Esophagus (tissue), 2 donors: ENCODE data around the gene SGMS1. TPM values are rescaled to one million over a fixed set of nuclear protein-coding genes. Genes with fewer than 3 reads are reported as not detected.
"Not testable (repeated sequence)": the region's sequence is repeated elsewhere in the genome, so short reads cannot be mapped to it uniquely, and the experiment has no call there.

Experiments
- H3K27ac ChIP-seq, 2 donors: one replicate each; pipeline ENCODE4 v1.5.1; 2013; ENCODE audit warnings: low read depth in 2 of 2, mild to moderate bottlenecking in 2 of 2, inconsistent platforms in 1 of 2, low read length in 1 of 2, moderate library complexity in 1 of 2
- H3K27me3 ChIP-seq, 2 donors: one replicate each; pipeline ENCODE4 v1.6.1; 2013; ENCODE audit warnings: low read length in 2 of 2, control low read depth in 1 of 2, mild to moderate bottlenecking in 1 of 2; ENCODE audit not compliant: insufficient read depth in 2 of 2, control insufficient read depth in 1 of 2
- H3K36me3 ChIP-seq, 2 donors: one replicate each; pipeline ENCODE4 v1.6.1; 2013; ENCODE audit warnings: low read length in 1 of 2; ENCODE audit not compliant: control insufficient read depth in 2 of 2, insufficient read depth in 2 of 2
- H3K4me1 ChIP-seq, 2 donors: one replicate each; pipeline ENCODE4 v1.6.1; 2013; ENCODE audit warnings: low read length in 1 of 2; ENCODE audit not compliant: control insufficient read depth in 2 of 2, insufficient read depth in 2 of 2
- H3K4me3 ChIP-seq, 2 donors: one replicate each; pipeline ENCODE4 v1.5.1; 2013; ENCODE audit warnings: low read length in 2 of 2, mild to moderate bottlenecking in 2 of 2, low read depth in 1 of 2, moderate library complexity in 1 of 2
- H3K9me3 ChIP-seq, 2 donors: one replicate each; pipeline ENCODE4 v1.6.1; 2013; ENCODE audit warnings: mild to moderate bottlenecking in 2 of 2, low read depth in 1 of 2, low read length in 1 of 2, moderate library complexity in 1 of 2; ENCODE audit not compliant: control insufficient read depth in 2 of 2, insufficient read depth in 1 of 2
- WGBS, 2 donors: extraction: QIAGEN DNeasy Blood & Tissue Kit; methylation state at CpG; one replicate each; pipeline ENCODE4 v1.1.7; 2013; 5-methylcytosine and 5-hydroxymethylcytosine counted together
- polyA plus RNA-seq, 2 donors: library from polyadenylated mRNA; stranded (reverse); fragments of 200-250 nt; gene quantifications; one replicate each; pipeline ENCODE4 v1.2.3, GENCODE V29; 2013
- donor health status: healthy with polysubstance abuse.
- donor health status: Bipolar disorder and iron deficiency.

Gene SGMS1
- polyA plus RNA-seq, 2 donors: 5.4 to 7.9 TPM

DNA sequence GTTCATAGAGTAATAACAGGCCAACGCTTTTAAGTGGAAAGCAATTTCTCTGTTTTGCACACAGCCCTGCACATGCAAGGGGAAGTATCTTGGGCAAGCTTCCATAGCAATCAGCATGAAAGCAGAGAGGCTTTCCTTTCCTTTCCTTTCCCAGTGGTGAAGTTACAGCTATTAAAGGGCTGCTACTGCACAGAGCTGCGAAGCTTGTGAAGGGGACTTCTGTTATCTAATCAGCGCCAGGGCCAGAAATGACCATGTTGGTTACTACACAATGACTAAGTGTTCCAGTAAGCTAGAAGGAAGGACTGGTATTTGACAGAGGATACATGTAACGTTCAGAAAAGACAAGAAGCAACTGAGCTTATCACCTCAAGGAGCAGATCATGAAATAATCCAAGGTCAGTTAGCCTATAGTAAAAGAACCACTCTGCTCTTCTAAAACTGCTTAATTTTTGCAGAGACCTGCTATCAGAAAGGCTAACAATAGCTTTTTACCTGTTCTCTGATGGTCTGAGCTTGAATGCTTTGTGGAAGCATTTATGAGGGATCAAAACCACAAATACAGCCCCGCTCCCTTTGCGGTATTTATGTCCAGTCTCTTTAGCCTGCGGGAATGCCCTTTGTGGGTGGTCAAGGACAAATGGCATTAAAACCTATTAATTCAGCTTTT, 45.9 kb downstream of the SGMS1 start:
- no peaks in the 10 kb centered on the region for H3K9me3 ChIP-seq
- no peaks in the 10 kb centered on the region for H3K27me3 ChIP-seq
- H3K27ac ChIP-seq: no peak overlapping the region
- 56 to 66% methylated on average over 7 of the region's 7 CpGs for WGBS, 2 donors
- H3K36me3 ChIP-seq: no peaks in the 10 kb centered on the region
- H3K4me3 ChIP-seq: no peak overlapping the region
- H3K4me1 ChIP-seq: peaks cover 0 to 2% of the 10 kb centered on the region in 2 donors

DNA sequence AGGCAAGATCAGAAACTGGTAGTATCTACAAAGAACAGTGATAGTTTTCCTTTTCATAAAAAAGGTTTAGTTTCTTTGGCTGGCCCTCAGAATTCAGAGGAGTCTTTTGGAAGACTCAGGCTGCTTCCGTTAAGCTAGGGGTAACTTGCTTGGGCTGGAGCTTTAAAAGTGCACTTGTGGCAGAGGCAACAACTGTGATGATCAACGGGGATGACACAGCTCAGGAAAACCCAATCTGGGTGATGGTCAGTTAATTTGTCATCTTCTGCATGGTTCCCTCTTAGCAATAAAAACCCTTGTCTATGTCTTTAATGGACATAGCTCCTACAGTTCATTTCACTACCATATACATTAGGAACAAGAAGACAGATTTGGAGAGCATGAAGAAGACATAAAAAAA, 46.7 kb downstream of the SGMS1 start:
- no peak overlapping the region for H3K27ac ChIP-seq
- H3K9me3 ChIP-seq: no peaks in the 10 kb centered on the region
- peaks cover 0 to 2% of the 10 kb centered on the region in 2 donors for H3K4me1 ChIP-seq
- H3K36me3 ChIP-seq: no peaks in the 10 kb centered on the region
- 80 to 85% methylated on average over 2 of the region's 2 CpGs for WGBS, 2 donors
- H3K4me3 ChIP-seq: no peak overlapping the region
- H3K27me3 ChIP-seq: no peaks in the 10 kb centered on the region

DNA sequence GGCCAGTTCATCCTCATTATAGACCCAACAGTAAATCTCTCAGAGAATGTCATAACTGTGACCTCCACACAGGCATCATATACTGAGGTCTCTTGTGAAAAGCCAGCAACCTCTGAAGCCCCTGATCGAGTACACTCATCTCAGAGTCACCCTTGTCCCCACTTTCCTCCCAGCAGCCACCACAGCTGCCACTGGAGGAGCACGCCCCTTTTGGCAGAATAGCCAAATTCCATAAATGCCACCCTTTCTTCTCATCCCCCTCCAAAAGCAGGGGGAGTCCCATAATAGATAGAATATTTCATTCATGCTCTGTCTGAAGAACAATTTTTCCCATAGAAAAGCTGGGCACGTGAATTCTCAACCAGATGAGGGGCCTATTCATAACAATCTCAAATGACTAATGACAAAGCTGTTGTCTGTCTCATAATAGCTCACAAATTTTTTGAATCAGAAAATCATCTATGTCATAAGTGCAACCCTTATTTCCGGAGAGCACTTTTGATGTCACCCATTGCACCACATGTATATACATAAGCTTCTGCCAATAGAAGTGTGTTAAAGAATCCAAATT, 47.4 kb downstream of the SGMS1 start:
- H3K36me3 ChIP-seq: no peaks in the 10 kb centered on the region
- no peak overlapping the region for H3K27ac ChIP-seq
- peaks cover 0 to 2% of the 10 kb centered on the region in 2 donors for H3K4me1 ChIP-seq
- no peaks in the 10 kb centered on the region for H3K9me3 ChIP-seq
- no peak overlapping the region for H3K4me3 ChIP-seq
- H3K27me3 ChIP-seq: no peaks in the 10 kb centered on the region
- WGBS, 2 donors: 73 to 76% methylated on average over 4 of the region's 4 CpGs

DNA sequence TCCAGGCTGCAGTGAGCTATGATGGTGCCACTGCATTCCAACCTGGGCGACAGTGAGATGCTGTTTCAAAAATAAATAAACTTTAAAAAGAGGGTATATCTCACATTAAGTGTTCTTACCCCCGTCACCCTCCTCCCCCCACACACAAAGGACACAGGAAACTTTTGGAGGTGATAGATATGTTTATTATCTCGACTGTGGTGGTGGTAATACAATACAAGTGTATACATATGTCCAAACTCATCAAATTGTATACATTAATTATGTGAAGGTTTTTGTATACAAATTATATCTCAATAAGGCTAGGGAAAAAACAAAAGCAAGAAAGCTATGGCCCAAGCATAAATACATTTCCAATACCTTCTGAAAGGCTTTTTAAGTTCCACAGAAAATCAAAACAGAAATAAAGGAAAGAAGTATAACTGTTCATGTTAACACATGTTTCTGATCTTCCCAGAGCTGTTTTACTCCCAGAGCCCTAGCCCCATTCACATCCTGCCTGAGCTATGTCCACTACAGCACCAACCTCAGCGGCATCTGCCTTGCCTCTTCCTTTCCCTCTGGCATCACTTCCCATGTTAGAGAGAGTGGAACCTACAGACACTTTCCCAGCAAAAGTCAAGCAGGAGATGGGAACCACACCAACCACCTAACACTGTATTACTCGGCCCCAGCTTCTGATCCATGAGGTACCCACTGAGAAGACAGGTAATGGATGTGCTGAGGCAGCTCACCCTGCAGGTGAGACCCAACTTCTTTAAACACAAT, 48.1 kb downstream of the SGMS1 start:
- Histone ChIP-seq H3K9me3 (no peaks in the 10 kb centered on the region), H3K4me1 (no peaks in the 10 kb centered on the region), H3K36me3 (no peaks in the 10 kb centered on the region), H3K4me3 (no peak overlapping the region), H3K27me3 (no peaks in the 10 kb centered on the region), H3K27ac (no peak overlapping the region)
- WGBS, 2 donors: 85 to 87% methylated on average over 5 of the region's 5 CpGs

DNA sequence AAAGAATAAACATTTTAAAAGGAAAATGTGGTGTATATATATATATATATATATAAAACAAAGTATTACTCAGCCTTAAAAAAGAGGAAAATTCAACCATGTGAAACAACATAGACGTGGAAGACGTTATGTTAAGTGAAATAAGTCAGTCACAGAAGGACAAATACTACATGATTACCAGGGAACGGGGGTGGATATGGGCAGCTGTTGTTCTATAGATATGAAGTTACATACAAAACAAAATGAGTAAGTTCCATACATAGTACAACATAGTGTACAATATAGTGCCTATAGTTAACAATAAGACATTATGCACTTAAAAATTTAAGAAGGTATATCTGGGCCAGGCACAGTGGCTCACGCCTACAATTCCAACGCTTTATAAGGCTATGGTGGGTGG, 48.8 kb downstream of the SGMS1 start:
- no peak overlapping the region for H3K4me3 ChIP-seq
- H3K4me1 ChIP-seq: no peaks in the 10 kb centered on the region
- no peak overlapping the region for H3K27ac ChIP-seq
- no peaks in the 10 kb centered on the region for H3K27me3 ChIP-seq
- no peaks in the 10 kb centered on the region for H3K36me3 ChIP-seq
- H3K9me3 ChIP-seq: no peaks in the 10 kb centered on the region
- WGBS, 2 donors: 97 to 98% methylated on average over 5 of the region's 5 CpGs

DNA sequence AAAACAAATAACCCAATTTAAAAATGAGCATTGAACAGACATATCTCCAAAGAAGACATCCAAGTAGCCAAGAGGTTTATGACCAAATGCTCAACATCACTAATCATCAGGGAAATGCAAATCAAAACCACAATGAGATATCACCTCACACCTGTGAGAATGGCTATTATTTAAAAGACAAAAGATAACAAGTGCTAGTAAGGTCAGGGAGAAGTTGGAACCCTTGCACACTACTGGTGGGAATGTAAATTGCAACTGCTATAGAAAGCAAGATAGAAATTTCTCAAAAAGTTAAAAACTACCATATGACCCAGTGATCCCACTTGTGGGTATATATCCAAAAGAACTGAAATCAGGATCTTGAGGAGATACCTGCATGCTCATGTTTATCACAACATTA, 49.5 kb downstream of the SGMS1 start:
- H3K27ac ChIP-seq: no peak overlapping the region
- H3K4me3 ChIP-seq: no peak overlapping the region
- H3K9me3 ChIP-seq: no peaks in the 10 kb centered on the region
- no peaks in the 10 kb centered on the region for H3K4me1 ChIP-seq
- H3K36me3 ChIP-seq: no peaks in the 10 kb centered on the region
- H3K27me3 ChIP-seq: no peaks in the 10 kb centered on the region

DNA sequence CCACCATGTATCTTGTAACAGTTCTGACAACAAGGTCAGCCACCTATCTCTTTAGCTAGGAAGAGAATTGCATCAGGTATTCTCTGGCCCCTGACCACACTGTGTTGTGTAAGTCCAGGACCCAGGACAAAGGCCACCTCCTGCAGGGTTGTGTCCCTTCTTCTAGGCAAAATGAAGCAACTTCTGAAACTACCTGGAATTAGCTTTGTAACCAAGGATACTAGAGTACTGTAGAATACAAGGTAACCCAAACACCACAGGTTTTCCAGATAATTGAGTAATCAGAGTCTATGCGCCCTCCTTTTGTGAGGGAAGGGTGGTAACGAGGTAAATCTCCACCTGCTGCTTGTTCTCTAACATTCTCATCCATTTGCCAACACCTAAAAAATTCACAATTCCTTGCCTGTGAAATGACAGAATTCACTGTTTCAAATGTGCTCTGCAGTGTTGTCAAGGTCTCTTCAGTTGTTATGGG, 51.7 kb downstream of the SGMS1 start:
- 69 to 80% methylated on average over 2 of the region's 2 CpGs for WGBS, 2 donors
- no peaks in the 10 kb centered on the region for H3K9me3 ChIP-seq
- no peak overlapping the region for H3K4me3 ChIP-seq
- H3K4me1 ChIP-seq: no peaks in the 10 kb centered on the region
- H3K36me3 ChIP-seq: no peaks in the 10 kb centered on the region
- no peaks in the 10 kb centered on the region for H3K27me3 ChIP-seq
- no peak overlapping the region for H3K27ac ChIP-seq

DNA sequence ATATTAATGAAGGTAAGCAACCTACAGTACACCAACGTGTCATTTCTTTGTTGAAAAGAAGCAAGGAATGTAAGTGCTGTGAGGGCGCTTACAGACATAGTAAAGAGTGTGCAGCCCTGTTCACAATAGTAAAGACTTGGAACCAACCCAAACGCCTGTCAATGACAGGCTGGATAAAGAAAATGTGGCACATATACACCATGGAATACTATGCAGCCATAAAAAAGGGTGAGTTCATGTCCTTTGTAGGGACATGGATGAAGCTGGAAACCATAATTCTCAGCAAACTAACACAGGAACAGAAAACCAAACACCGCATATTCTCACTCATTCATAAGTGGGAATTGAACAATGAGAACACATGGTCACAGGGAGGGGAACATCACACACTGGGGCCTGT, 55.0 kb downstream of the SGMS1 start:
- H3K4me3 ChIP-seq, H3K27me3 ChIP-seq, H3K4me1 ChIP-seq, H3K27ac ChIP-seq, H3K36me3 ChIP-seq, H3K9me3 ChIP-seq: not testable (repeated sequence)
- WGBS, 2 donors: 95% methylated on average over 4 of the region's 4 CpGs

DNA sequence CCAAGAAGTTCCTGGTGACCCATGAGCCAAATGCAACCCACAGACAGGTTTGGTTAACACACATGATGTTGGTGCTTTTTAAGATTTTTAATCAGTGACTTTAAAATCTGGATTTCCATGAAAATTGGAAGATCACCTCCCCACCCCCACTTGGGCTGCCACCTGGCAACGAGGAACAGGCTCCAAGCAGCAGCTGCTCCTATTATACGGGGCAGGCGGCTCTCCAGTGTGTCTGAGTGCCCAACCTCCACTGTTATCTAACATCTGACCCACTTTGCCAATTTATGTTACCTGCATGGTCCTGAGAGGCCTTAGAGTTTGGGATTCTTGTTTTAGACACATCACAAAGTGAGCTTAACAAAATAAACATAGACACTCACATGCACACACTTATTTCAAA, 56.4 kb downstream of the SGMS1 start:
- WGBS, 2 donors: 50 to 70% methylated on average over 3 of the region's 3 CpGs
- H3K4me3 ChIP-seq: no peak overlapping the region
- no peak overlapping the region for H3K27ac ChIP-seq
- peaks cover 0 to 2% of the 10 kb centered on the region in 2 donors for H3K36me3 ChIP-seq
- H3K27me3 ChIP-seq: no peaks in the 10 kb centered on the region
- no peaks in the 10 kb centered on the region for H3K4me1 ChIP-seq
- H3K9me3 ChIP-seq: no peaks in the 10 kb centered on the region
